Ishikawa (cell line): ENCODE measurements around the gene ISOC2.

ENCODE experiments used
- CREB1 ChIP-seq: IDR thresholded peaks from 2 replicates; pipeline ENCODE4 v1.6.1; 2012; ENCODE audit warnings: low read depth
- EP300 ChIP-seq: IDR thresholded peaks from 2 replicates; pipeline ENCODE4 v1.6.1; 2012; ENCODE audit warnings: borderline replicate concordance
- MAX ChIP-seq: IDR thresholded peaks from 2 replicates; pipeline ENCODE4 v1.6.1; 2012

- TF ChIP-seq CREB1 (no peak), MAX (no peak), EP300 (no peak)
Observed at GRCh38 chr19:55406826-55407549, 54.5 kb downstream of the ISOC2 start.
